KBM-7 (cell line): Measurements from ENCODE around the gene TMTC2.

Source experiments
- DNase-seq: peaks from one replicate; pipeline ENCODE4 v3.0.0-alpha.2; 2015
- in situ Hi-C: fragments of 300-500 bp; cut with MboI; formaldehyde crosslinking; loops from 2 replicates; pipeline ENCODE4 v1.14.3; 2020; ENCODE audit warnings: low sequenced_read_pairs, low pct_unique_long_range_greater_than_20kb, mixed read lengths

The TMTC2 gene

DNA sequence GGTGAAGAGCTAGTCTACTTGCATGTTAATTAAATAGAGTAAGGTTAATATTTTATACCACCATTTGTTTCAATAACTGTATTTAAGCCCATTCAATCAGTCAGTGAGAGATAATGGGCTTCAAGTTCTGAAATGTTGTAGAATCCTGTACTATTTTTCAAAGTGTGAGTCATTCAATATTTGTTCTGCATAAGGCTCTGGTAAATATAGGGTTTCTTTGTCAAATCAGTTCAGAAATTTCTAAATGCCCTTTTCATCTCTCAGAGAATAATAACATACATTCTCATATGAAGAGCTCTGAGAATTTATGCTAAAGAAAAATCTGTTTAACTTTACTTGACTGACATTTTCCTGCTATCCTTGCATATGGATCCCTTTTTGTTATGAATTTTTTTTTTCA lies 493.3 kb downstream of the TMTC2 start:
- no peak for DNase-seq
- in situ Hi-C loops: no loop called here

DNA sequence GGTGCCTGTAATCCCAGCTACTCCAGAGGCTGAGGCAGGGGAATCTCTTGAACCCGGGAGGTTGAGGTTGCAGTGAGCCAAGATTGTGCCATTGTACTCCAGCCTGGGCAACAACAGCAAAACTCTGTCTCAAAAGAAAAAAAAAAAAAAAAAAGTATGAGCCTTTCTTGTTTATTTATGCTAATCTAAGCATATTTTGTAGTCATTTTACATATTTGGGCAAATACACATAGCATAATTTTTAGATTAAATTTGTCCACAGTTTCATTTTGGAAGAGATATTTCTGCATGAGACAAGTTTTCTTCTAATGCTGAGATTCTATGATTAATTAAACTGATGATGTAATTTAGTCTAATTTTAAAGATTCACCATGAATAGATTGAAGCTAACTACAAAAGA lies 494.4 kb downstream of the TMTC2 start:
- in situ Hi-C loops: no loop called here

DNA sequence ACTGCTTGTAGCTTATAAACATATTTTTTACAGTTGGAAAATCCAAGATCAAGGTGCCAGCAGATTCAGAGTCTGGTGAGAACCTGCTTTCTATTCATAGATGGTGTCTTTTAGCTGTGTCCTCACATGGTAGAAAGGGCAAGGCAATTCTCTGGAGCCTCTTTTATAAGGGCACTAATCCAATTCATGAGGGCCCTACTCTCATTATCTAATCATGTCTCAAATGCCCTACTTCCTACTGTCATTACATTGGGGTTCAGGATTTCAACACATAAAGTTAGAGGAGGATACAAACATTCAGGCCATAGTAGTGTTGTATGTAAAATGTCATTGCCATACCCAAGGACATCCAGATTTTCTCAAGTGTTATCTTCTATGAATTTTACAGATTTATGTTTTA lies 496.4 kb downstream of the TMTC2 start:
- in situ Hi-C loops: no loop called here
- no peak for DNase-seq

More for the DNA sequence above, 494.4 kb downstream of the TMTC2 start:
- no peak for DNase-seq
